ENCODE results near the gene BICDL1.

Gene BICDL1

GRCh38 chr12:120089796-120090195, 100.8 kb downstream of the BICDL1 start:
- H3K4me3 ChIP-seq (replicated peaks; ENCODE audit: insufficient read depth, low read length): no peak overlapping the region
- H3K27ac ChIP-seq (replicated peaks): no peak overlapping the region
- H3K27me3 ChIP-seq (ENCODE audit: insufficient read depth, poor library complexity, severe bottlenecking): no peaks in the 10 kb centered on the region
- no peak for DNase-seq (ENCODE audit: low read depth in 1 of 2, low spot score in 1 of 2)
- TF ChIP-seq GABPA (IDR thresholded peaks at IDR 0.05; ENCODE audit: low read depth) (no peak), CTCF (IDR thresholded peaks at IDR 0.05; ENCODE audit: insufficient read depth, low read length) (no peak), SPI1 (IDR thresholded peaks at IDR 0.05; ENCODE audit: borderline replicate concordance, low read depth) (no peak), POLR2AphosphoS5 (IDR thresholded peaks at IDR 0.05; ENCODE audit: low read depth) (no peak), REST (IDR thresholded peaks at IDR 0.05; ENCODE audit: insufficient replicate concordance, low read depth) (no peak)

GRCh38 chr12:120090206-120090605, 101.2 kb downstream of the BICDL1 start:
- no peak overlapping the region for H3K4me3 ChIP-seq (replicated peaks; ENCODE audit: insufficient read depth, low read length)
- H3K27me3 ChIP-seq (ENCODE audit: insufficient read depth, poor library complexity, severe bottlenecking): no peaks in the 10 kb centered on the region
- no peak for DNase-seq (ENCODE audit: low read depth in 1 of 2, low spot score in 1 of 2)
- TF ChIP-seq CTCF (IDR thresholded peaks at IDR 0.05; ENCODE audit: insufficient read depth, low read length) (no peak), SPI1 (IDR thresholded peaks at IDR 0.05; ENCODE audit: borderline replicate concordance, low read depth) (no peak), GABPA (IDR thresholded peaks at IDR 0.05; ENCODE audit: low read depth) (no peak), REST (IDR thresholded peaks at IDR 0.05; ENCODE audit: insufficient replicate concordance, low read depth) (no peak), POLR2AphosphoS5 (IDR thresholded peaks at IDR 0.05; ENCODE audit: low read depth) (no peak)
- H3K27ac ChIP-seq (replicated peaks): no peak overlapping the region

GRCh38 chr12:120090626-120091295, 101.7 kb downstream of the BICDL1 start:
- no peak for DNase-seq (ENCODE audit: low read depth in 1 of 2, low spot score in 1 of 2)
- no peak overlapping the region for H3K4me3 ChIP-seq (replicated peaks; ENCODE audit: insufficient read depth, low read length)
- no peak overlapping the region for H3K27ac ChIP-seq (replicated peaks)
- H3K27me3 ChIP-seq (ENCODE audit: insufficient read depth, poor library complexity, severe bottlenecking): no peaks in the 10 kb centered on the region
- TF ChIP-seq GABPA (IDR thresholded peaks at IDR 0.05; ENCODE audit: low read depth): no peak
- TF ChIP-seq REST (IDR thresholded peaks at IDR 0.05; ENCODE audit: insufficient replicate concordance, low read depth): no peak
- TF ChIP-seq SPI1 (IDR thresholded peaks at IDR 0.05; ENCODE audit: borderline replicate concordance, low read depth): no peak
- TF ChIP-seq POLR2AphosphoS5 (IDR thresholded peaks at IDR 0.05; ENCODE audit: low read depth): no peak
- no peak for TF ChIP-seq CTCF (IDR thresholded peaks at IDR 0.05; ENCODE audit: insufficient read depth, low read length)
